ENCODE data around the gene SARS2.
A peak's percentile ranks its signal among the peaks of the same experiment; 100 is the strongest.
"Not testable (repeated sequence)": the region's sequence is repeated elsewhere in the genome, so short reads cannot be mapped to it uniquely, and the experiment has no call there.

SARS2 gene

GRCh38 chr19:38951187-38951586, 20.6 kb upstream of the SARS2 start:
- DNase-seq, result no peak
- in situ Hi-C loops (cut with HindIII; ENCODE audit: low pct_ligation_motif_present, low pct_unique_long_range_greater_than_20kb, low sequenced_read_pairs), result no loop called here

DNA sequence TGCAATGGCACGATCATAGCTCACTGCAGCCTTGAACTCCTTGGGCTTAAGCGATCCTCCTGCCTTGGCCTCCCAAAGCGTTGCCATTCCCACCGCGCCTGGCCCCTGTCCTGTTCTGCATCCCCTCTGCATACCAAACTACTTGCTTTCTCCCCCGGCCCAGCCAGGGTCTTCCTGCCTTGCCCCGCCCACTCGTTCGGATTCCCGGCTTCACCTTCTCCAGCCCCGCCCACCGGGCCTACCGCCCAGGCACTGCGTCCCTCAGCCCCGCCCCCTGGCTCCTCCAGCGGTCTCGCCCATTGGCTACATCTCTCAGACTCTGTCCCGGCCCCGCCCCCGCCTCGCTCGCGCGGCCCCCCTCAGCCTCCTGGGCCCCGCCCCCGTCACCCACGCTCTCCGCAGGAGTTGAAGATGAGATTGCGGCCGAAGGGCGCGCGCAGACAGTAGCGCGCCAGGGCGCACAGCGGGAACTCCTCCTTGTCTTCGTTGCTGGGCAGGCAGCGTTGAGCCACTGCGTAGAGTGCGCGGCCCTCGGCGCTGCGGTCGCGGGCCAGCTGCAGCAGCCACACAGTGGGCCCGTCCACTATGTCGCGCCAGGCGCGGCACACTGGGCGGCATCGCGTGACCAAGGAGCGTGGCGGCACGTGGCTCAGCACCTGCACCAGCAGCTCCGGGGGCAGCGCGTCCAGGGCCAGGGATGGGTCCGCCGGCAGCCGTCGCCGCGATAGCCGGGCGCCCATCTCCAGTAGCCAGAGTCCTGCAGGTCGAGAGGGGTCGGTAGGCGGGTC, 19.2 kb upstream of the SARS2 start:
- in situ Hi-C loops (cut with HindIII; ENCODE audit: low pct_ligation_motif_present, low pct_unique_long_range_greater_than_20kb, low sequenced_read_pairs), result no loop called here
- DNase-seq, result peak; percentile 58

DNA sequence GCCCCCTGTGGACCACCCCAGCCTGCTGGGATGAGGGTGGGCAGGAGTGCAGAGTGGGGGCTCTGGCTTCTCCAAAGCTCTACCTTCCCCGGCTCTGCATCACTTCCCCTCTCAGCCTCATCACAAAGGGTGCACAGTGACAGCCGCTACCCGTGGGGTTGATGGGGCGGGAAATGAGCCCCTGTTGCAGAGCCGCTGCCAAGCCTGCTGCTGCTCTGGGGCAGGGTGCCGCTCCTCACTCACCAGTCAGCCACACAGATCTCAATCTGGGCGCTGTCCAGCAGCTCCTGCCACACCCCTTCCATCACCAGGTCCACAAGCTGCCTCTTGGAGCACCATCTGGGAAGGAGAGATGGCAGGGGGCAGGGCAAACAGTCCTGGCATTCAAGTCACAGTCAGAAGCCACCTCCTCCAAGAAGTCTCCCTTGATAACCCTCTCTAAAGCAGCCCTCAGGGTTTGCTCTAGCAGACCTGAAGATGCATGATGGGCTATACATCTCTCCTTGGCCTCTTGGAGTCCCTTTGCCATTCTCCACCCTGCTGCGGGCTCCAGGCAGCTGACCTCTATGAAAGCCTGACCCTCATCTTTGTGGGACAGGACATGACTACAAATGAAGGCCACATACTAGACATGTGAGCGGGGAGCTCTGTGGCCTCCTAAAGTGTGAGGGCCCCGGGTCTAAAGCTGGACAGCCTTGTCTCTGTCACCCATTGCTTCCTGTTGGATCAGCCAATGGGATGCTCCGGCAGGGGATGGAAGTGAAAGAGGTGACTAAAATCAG, 15.9 kb upstream of the SARS2 start:
- in situ Hi-C loops (cut with HindIII; ENCODE audit: low pct_ligation_motif_present, low pct_unique_long_range_greater_than_20kb, low sequenced_read_pairs), result no loop called here
- DNase-seq, result no peak

GRCh38 chr19:38945562-38946228, 15.1 kb upstream of the SARS2 start:
- no peak for DNase-seq
- in situ Hi-C loops (cut with HindIII; ENCODE audit: low pct_ligation_motif_present, low pct_unique_long_range_greater_than_20kb, low sequenced_read_pairs), result no loop called here

DNA sequence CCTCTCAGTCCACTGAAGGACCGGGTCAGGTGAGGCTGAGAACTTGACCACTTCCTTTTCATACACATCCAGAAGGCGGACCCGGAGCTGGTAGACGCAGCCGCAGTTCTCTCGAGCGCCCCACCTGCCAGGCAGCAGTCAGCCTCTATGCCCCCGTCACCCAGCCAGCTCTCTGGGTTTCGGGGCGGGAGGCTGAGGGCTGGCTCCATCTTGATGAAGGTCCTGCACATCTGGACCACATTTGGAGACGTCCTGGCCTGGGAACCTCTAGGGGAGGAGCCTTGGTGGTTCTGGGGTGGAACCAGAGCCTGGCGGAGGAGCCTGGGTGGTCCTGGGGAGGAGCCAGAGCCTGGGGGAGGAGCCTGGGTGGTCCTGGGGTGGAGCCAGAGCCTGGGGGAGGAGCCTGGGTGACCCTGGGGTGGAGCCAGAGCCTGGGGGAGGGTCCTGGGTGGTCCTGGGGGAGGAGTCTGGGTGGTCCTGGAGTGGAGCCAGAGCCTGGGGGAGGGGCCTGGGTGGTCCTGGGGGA, 14.5 kb upstream of the SARS2 start:
- no peak for DNase-seq
- in situ Hi-C loops (cut with HindIII; ENCODE audit: low pct_ligation_motif_present, low pct_unique_long_range_greater_than_20kb, low sequenced_read_pairs), result no loop called here

- in situ Hi-C loops (cut with HindIII; ENCODE audit: low pct_ligation_motif_present, low pct_unique_long_range_greater_than_20kb, low sequenced_read_pairs), result no loop called here
- no peak for DNase-seq
Observed at GRCh38 chr19:38942471-38943181, 12.1 kb upstream of the SARS2 start.

DNA sequence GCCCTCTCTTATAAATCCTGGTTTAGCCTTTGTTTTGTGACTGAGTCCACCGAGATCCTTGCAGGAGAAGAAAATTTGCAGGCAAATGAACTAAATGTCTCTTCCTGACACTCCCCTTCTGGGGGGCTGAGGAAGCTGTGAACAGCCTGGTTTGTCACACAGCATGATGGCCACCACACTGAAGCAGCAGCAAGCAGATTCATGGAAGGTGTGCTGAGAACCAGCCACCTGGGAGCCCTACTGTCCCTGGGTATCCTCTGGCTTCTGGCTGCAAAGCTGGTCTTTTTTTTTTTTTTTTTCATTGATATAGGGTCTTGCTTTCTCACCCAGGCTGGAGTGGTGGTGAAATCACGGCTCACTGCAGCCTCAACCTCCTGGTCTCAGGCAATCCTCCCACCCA, 11.4 kb upstream of the SARS2 start:
- DNase-seq, result no peak
- in situ Hi-C loops (cut with HindIII; ENCODE audit: low pct_ligation_motif_present, low pct_unique_long_range_greater_than_20kb, low sequenced_read_pairs), result no loop called here

GRCh38 chr19:38941466-38941865, 10.9 kb upstream of the SARS2 start:
- DNase-seq; in situ Hi-C loops (cut with HindIII; ENCODE audit: low pct_ligation_motif_present, low pct_unique_long_range_greater_than_20kb, low sequenced_read_pairs): not testable (repeated sequence)

- DNase-seq, result no peak
- in situ Hi-C loops (cut with HindIII; ENCODE audit: low pct_ligation_motif_present, low pct_unique_long_range_greater_than_20kb, low sequenced_read_pairs), result no loop called here
Observed at GRCh38 chr19:38939957-38940356, 9.4 kb upstream of the SARS2 start.

DNA sequence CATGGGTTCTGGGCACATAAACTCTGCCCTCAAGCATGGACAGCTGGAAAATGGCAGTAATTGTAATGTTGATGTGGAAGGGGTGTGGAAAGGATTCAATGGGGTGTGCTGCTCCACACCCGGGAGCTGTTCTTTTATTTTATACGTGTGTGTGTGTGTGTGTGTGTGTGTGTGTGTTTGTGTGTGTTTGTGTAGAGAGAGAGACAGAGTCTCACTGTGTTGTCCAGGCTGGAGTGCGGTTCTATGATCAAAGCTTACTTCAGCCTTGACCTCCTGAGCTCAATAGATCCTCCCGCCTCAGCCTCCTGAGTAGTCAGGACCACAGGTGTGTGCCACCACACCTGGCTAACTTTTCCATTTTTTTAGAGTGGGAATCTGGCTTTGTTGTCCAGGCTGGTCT, 3.0 kb upstream of the SARS2 start:
- DNase-seq, result no peak
- in situ Hi-C loops (cut with HindIII; ENCODE audit: low pct_ligation_motif_present, low pct_unique_long_range_greater_than_20kb, low sequenced_read_pairs), result no loop called here

- in situ Hi-C loops (cut with HindIII; ENCODE audit: low pct_ligation_motif_present, low pct_unique_long_range_greater_than_20kb, low sequenced_read_pairs), result no loop called here
- DNase-seq, result peak; percentile 64
Observed at GRCh38 chr19:38932425-38933179, 2.0 kb upstream of the SARS2 start.

DNA sequence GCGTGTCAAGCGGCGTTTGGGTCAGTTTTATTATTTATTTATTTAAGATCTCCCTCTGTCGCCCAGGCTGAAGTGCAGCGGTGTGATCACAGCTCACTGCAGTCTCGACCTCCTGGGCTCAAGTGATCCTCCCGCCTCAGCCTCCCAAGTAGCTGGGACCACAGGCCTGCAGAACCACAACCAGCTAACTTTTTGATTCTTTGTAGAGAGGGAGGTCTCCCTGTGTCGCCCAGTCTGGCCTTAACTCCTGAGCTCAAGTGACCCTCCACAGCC, 894 bp upstream of the SARS2 start:
- DNase-seq, result no peak
- in situ Hi-C loops (cut with HindIII; ENCODE audit: low pct_ligation_motif_present, low pct_unique_long_range_greater_than_20kb, low sequenced_read_pairs), result no loop called here

DNA sequence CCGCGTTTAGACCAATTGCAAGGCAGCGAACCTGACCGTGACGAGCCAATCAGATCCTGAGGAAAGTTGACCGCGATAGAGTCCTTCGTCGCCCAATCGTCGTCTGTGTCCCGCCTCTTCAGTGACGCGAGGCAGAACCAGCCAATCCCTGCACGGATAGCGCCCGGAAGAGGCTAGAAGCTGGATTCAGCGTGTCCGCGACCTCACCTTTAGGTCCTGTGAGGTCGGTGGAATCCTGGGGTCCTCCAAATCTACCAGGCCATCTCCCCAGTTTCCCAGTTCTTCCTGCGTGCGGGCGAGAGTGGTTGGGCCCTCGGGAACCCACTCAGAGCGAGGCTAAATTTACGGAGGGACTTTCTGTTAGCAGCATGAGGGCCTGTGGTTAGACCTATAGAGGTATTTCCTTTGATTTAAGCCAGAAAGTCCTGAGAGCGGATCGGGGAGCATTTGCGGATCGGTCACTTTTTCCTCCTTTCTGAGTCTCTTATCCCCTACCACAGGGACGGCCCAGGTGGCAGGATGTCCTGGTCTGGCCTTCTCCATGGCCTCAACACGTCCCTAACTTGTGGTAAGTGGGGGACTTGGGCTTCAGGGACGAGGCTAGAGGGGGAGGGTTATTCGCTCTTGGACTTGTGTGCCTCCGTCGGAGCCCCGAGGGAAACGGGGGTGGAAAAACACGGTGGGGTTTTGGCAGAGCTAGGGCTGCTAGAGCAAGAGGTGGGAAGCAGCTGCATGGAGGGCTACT, 385 bp upstream of the SARS2 start, which contains the start of gene MRPS12:
Gene MRPS12 (plus strand): TSS at position 169 of the 745 bp plus-strand sequence. CDS start 351 bp downstream, at position 520.
- in situ Hi-C loops (cut with HindIII; ENCODE audit: low pct_ligation_motif_present, low pct_unique_long_range_greater_than_20kb, low sequenced_read_pairs), result no loop called here
- peak; percentile 98 for DNase-seq

DNA sequence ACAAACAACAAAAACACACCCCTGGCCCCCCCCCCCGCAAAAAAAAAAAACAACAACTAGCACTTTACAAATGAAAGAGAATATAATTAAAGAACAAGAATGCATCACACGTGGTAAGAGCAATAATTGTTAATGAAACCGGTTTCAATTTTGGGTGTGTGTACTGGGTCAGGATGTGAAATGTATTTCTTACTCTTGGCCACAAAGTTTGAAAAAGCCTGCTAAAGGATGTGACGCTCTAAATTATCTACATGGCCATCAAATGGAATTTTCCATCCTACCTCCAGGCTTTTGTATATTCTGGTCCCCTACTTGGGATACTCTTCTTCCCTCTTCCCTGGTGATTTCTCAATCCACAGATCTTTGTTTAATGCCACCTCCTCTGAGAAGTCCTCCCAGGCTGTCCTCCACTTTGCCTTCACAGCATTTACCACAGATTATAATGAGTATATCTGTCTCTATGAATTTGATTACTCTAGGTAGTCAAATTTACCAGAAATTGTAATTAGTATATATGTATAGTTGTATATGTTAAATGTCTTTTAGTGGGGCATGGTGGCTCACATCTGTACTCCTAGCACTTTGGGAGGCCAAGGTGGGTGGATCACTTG, 2.1 kb downstream of the SARS2 start:
- DNase-seq, result no peak

DNA sequence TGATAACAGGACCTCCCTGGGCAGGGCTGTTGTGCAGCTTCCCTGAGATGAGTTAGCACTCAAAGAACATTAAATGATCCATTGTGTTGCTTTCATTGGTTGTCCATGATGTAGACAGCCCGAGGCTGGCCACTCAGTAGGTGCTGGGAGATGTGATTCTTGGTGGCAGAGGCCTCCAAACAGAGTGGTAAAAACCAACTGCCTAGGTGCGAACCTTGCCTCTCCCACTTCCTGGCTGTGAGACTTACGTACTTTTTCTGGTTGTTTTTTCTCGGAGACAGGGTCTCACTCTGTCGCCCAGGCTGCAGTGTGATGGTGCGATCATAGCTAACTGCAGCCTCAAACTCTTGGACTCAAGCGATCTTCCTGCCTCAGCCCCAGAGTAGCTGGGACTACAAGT, 6.2 kb downstream of the SARS2 start:
- in situ Hi-C loops (cut with HindIII; ENCODE audit: low pct_ligation_motif_present, low pct_unique_long_range_greater_than_20kb, low sequenced_read_pairs), result no loop called here
- DNase-seq, result no peak

More for the DNA sequence above, 2.1 kb downstream of the SARS2 start:
- in situ Hi-C loops (cut with HindIII; ENCODE audit: low pct_ligation_motif_present, low pct_unique_long_range_greater_than_20kb, low sequenced_read_pairs), result no loop called here

- in situ Hi-C loops (cut with HindIII; ENCODE audit: low pct_ligation_motif_present, low pct_unique_long_range_greater_than_20kb, low sequenced_read_pairs), result no loop called here
- DNase-seq, result no peak
Observed at GRCh38 chr19:38922482-38922881, 8.1 kb downstream of the SARS2 start.
